HG03280 (cell line): ENCODE measurements around the gene MTA1.

ENCODE experiments used
- ATAC-seq: cut with Tn5 transposase; IDR thresholded peaks from one replicate; pipeline ENCODE4 v1.9.1; 2021; ENCODE audit warnings: mild to moderate bottlenecking, moderate library complexity; ENCODE audit not compliant: unreplicated experiment

The MTA1 gene

GRCh38 chr14:105484069-105484996 lies 64.7 kb downstream of the MTA1 start:
- no peak for ATAC-seq

- ATAC-seq: no peak
Observed at GRCh38 chr14:105484997-105485393, 65.4 kb downstream of the MTA1 start.

GRCh38 chr14:105485739-105486162 lies 66.1 kb downstream of the MTA1 start:
- no peak for ATAC-seq

GRCh38 chr14:105486163-105486973 lies 66.7 kb downstream of the MTA1 start, which contains the start of gene CRIP1:
CRIP1 (plus strand) TSS chr14:105486886; CDS start chr14:105487260, 374 bp downstream.
- ATAC-seq: no peak

- no peak for ATAC-seq
Observed at GRCh38 chr14:105486974-105487448, 67.4 kb downstream of the MTA1 start.

GRCh38 chr14:105487449-105487985 lies 67.9 kb downstream of the MTA1 start:
- no peak for ATAC-seq

- no peak for ATAC-seq
Observed at GRCh38 chr14:105487986-105488777, 68.6 kb downstream of the MTA1 start.

- ATAC-seq: no peak
Observed at GRCh38 chr14:105488781-105489541, 69.3 kb downstream of the MTA1 start.

GRCh38 chr14:105489542-105490266 lies 70.1 kb downstream of the MTA1 start:
- no peak for ATAC-seq

GRCh38 chr14:105490267-105490571 lies 70.6 kb downstream of the MTA1 start:
- peak; percentile 0 for ATAC-seq

- peak; percentile 67 for ATAC-seq
Observed at GRCh38 chr14:105490572-105491365, 71.1 kb downstream of the MTA1 start, which contains the start of gene TEDC1. TEDC1 (plus strand) TSS chr14:105491246; CDS start chr14:105491376, 130 bp downstream.

- ATAC-seq: peak; percentile 10
Observed at GRCh38 chr14:105491366-105491973, 71.8 kb downstream of the MTA1 start.

- ATAC-seq: no peak
Observed at GRCh38 chr14:105492031-105492970, 72.7 kb downstream of the MTA1 start.

- ATAC-seq: no peak
Observed at GRCh38 chr14:105492971-105493871, 73.6 kb downstream of the MTA1 start.

GRCh38 chr14:105493921-105494605 lies 74.4 kb downstream of the MTA1 start:
- ATAC-seq: no peak
